HG03565 (cell line): Measurements from ENCODE around the gene BGLAP.
"Not testable (repeated sequence)": the region's sequence is repeated elsewhere in the genome, so short reads cannot be mapped to it uniquely, and the experiment has no call there.

ENCODE experiments used
- ATAC-seq: cut with Tn5 transposase; IDR thresholded peaks from one replicate; pipeline ENCODE4 v1.9.1; 2021; ENCODE audit warnings: mild to moderate bottlenecking, moderate library complexity; ENCODE audit not compliant: unreplicated experiment

Gene BGLAP

DNA sequence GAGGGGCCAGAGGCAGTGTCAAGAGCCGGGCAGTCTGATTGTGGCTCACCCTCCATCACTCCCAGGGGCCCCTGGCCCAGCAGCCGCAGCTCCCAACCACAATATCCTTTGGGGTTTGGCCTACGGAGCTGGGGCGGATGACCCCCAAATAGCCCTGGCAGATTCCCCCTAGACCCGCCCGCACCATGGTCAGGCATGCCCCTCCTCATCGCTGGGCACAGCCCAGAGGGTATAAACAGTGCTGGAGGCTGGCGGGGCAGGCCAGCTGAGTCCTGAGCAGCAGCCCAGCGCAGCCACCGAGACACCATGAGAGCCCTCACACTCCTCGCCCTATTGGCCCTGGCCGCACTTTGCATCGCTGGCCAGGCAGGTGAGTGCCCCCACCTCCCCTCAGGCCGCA is at the start of gene BGLAP:
BGLAP (plus strand) TSS at position 259 of the 400 bp plus-strand sequence; CDS start at position 307, 48 bp downstream.
- ATAC-seq = no peak

GRCh38 chr1:156193208-156193487 is 48.8 kb upstream of the BGLAP start:
- no peak for ATAC-seq

DNA sequence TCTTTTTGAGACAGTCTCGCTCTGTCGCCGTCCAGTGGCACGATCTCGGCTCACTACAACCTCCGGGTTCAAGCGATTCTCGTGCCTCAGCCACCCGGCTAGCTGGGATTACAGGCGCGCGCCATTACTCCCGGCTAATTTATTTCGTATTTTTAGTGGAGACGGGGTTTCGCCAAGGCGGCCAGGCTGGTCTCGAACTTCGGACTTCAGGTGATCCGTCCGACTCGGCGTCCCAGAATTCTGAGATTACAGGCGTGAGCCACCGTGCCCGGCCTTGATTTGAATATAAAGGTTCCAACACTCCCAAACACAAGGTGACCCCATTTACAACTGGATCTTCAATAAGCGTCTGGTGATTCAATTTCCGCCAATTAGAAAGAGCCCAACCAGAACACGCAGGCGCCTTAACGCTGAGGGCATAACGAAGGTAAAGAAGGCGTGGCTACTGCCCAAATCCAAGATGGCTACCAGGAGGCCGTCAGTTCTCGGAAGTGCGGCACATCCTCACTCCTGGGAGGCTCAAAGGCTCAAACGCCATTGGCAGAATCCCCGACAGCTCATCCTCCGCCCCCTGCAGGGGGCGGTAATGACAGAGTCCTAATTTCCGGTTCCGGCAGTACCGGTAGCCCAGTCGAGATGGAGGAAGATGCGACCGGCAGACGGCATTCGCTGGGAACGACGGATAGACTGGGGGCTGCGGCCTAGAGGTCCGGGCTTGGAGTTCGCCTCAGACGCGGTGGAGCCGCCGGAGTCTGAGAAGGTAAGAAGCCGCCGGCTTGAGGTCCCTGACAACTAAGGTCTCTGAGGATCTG is 48.3 kb upstream of the BGLAP start, which contains the start of gene SLC25A44:
SLC25A44 (plus strand) TSS at position 617 of the 812 bp plus-strand sequence. CDS start 5,744 bp downstream, outside the sequence.
- ATAC-seq = peak; percentile 95

DNA sequence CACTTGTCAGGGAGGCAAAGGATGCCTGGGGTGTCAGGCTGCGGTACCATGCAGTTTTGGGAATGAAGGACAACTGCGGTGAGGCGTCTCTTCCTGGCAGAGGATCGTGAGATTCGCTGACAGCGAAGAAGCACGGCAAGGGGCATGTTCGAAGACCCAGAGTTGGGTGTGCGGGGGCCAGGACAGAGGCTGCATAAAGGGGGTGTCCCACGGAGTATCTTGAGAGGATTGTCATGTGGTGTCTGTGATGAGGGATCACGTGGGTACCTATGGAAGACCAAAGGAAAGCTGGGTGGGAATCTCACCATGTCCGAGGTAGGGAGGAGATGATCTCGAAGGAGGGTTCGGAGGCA is 47.7 kb upstream of the BGLAP start:
- no peak for ATAC-seq

DNA sequence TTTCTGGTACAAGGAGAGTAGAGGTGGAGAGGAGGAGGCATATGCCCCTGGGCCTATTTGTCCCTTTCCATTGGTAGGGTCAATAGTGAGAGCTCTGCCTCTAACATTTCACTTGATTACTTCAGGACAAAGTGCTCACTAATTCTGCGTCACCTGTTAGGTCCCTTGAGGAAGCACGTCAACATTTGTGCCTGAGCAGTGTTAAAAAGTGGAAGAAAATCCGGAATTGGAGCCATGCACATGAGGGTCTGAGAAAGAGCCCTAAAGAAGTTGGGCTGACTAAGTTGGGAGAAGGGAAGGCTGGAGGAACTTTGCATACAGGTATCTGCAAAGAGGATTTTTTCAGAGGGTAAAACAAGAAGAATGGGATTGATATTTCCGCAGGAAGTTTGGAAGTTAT is 46.1 kb upstream of the BGLAP start:
- ATAC-seq = no peak

GRCh38 chr1:156196445-156196844 is 45.5 kb upstream of the BGLAP start:
- ATAC-seq = no peak

- ATAC-seq = no peak
Observed at GRCh38 chr1:156198831-156199349, 43.1 kb upstream of the BGLAP start.

DNA sequence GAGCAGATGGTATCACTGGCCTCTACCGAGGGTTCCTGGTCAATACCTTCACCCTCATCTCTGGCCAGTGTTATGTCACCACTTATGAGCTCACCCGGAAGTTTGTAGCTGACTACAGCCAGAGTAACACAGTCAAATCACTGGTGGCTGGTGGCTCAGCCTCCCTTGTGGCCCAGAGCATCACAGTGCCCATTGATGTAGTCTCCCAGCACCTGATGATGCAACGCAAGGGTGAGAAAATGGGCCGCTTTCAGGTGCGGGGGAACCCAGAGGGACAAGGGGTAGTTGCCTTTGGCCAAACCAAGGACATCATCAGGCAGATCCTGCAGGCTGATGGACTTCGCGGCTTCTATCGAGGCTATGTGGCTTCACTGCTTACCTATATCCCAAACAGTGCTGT is 41.9 kb upstream of the BGLAP start:
- ATAC-seq = no peak

DNA sequence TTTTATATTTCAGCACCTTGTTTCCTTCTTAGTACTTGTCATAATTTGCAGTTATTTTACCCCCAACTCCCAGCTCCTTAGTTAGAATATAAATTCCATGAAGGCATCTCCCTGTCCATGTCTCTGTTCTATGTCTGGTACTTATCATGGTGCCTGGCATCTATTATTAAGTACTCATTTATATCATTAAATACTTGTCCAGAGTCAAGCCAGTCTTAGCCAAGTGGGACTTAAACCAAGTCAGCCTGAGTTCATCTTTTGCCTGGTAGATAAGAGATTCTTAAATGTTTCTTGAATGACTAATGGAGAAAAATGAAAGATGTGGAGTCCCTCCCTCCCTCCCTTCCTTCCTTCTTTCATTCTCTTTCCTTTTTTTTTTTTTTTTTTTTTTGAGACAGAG is 38.7 kb upstream of the BGLAP start:
- ATAC-seq = no peak

DNA sequence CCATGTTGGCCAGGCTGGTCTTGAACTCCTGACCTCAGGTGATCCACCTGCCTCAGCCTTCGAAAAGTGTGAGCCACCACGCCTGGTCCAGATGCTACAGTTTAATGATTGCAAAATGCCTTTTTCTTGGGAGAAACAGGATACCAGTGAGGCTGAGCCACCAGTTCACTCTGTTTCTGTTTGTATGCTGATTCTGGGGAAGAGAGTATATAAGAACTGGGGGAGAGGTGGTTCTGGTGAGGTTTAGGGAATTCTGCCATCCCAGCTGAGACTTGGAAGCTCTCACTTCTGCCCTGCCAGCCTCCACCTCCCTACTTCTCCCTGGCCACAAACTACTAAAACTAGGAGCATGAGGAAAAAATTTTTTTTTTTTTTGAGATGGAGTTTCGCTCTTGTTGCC is 37.3 kb upstream of the BGLAP start:
- ATAC-seq = no peak

- no peak for ATAC-seq
Observed at GRCh38 chr1:156211243-156211642, 30.7 kb upstream of the BGLAP start.

GRCh38 chr1:156212130-156212529 is 29.9 kb upstream of the BGLAP start:
- no peak for ATAC-seq

DNA sequence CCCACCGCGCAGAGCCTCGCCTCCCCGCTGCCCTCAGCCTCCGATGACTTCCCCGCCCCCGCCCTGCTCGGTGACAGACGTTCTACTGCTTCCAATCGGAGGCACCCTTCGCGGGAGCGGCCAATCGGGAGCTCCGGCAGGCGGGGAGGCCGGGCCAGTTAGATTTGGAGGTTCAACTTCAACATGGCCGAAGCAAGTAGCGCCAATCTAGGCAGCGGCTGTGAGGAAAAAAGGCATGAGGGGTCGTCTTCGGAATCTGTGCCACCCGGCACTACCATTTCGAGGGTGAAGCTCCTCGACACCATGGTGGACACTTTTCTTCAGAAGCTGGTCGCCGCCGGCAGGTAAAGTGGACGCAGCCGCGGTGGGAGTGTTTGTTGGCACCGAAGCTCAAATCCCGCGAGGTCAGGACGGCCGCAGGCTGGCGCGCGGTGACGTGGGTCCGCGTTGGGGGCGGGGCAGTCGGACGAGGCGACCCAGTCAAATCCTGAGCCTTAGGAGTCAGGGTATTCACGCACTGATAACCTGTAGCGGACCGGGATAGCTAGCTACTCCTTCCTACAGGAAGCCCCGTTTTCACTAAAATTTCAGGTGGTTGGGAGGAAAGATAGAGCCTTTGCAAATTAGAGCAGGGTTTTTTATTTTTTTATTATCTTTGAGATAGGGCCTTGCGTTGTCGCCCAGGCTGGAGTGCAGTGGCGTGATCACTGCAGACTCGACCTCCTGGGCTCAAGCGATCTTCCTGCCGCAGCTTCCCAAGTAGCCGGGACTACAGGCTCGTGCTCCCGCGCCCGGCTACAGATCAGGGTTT is 28.9 kb upstream of the BGLAP start, which contains the start of gene PMF1:
PMF1 (plus strand) TSS at position 175 of the 811 bp plus-strand sequence; CDS start at position 184, 9 bp downstream.
- ATAC-seq = peak; percentile 69

- no peak for ATAC-seq
Observed at GRCh38 chr1:156213644-156213966, 28.4 kb upstream of the BGLAP start.

GRCh38 chr1:156214024-156214748 is 27.8 kb upstream of the BGLAP start:
- no peak for ATAC-seq

- ATAC-seq = not testable (repeated sequence)
Observed at GRCh38 chr1:156216361-156217086, 25.5 kb upstream of the BGLAP start.

DNA sequence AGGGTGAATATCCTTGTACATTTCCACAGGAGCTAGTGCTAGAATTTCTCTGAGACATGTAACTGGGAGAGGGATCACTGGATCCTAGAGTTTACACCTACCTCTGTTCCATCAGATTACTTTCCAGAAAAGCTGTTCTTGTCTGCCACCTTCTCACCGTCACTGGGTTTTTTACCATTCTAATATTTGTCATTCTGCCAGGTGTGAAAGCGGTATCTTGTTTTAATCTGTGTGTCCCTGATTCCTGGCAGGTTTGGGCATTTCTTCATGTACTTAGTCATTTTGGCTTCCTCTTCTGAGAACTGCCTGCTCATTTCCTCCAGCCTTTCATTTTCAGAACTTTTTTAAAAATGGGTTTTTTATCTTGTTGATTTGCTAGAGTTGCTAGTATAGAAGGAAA is 24.1 kb upstream of the BGLAP start:
- no peak for ATAC-seq

GRCh38 chr1:156220226-156220625 is 21.8 kb upstream of the BGLAP start:
- ATAC-seq = no peak

DNA sequence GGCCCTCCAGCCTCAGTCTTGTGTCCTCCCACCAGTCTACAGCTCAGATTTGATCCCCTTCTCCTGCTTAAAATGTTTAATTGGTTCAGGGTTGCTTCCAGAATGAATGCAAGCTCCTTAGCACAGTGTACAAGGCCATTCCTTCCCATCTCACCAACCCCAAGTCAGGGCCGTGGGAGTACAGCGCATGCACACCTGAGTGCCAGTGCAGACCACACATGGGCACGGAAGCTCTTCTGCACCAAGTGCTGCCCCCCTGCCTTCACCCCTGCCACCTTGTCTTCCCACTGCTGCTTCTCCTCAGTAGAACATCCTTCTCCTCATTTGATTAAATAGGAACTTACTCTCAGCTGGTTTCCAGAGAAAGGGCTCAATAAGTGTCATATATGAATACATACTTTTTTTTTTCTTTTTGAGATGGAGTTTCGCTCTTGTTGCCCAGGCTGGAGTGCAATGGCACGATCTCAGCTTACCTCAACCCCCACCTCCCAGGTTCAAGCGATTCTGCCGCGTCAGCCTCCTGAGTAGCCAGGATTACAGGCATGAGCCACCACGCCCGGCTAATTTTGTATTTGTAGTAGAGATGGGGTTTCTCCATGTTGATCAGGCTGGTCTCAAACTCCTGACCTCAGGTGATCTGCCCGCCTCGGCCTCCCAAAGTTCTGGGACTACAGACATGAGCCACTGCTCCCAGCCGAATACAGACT is 19.8 kb upstream of the BGLAP start:
- no peak for ATAC-seq

DNA sequence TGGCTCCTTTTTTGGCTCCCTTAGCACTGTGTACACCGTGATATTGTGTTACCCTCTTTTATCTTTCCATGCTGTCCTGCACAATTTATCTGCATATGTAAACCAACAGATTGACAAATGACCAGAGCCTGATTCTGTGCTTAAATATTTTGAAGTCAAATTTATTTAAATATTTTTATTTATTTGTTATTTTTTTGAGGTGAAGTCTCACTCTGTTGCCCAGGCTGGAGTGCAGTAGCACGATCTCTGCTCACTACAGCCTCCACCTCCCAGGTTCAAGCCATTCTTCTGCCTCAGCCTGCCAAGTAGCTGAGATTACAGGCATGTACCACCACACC is 16.3 kb upstream of the BGLAP start:
- no peak for ATAC-seq
